MV-4-11 (cell line): ENCODE results near the gene PGBD5.

Experiments used
- DNase-seq: peaks from one replicate; lab custom pipeline; 2025; lab: John Stamatoyannopoulos, UW

PGBD5 gene

GRCh38 chr1:230278871-230279582 lies 147.1 kb downstream of the PGBD5 start:
- DNase-seq = no peak

GRCh38 chr1:230278376-230278775 lies 147.8 kb downstream of the PGBD5 start:
- no peak for DNase-seq

- no peak for DNase-seq
Measured at GRCh38 chr1:230277201-230278025, 148.7 kb downstream of the PGBD5 start.

- no peak for DNase-seq
Measured at GRCh38 chr1:230276401-230276800, 149.7 kb downstream of the PGBD5 start.

- no peak for DNase-seq
Measured at GRCh38 chr1:230274254-230274653, 151.9 kb downstream of the PGBD5 start.

- no peak for DNase-seq
Measured at GRCh38 chr1:230273141-230273710, 152.9 kb downstream of the PGBD5 start.

- DNase-seq = no peak
Measured at GRCh38 chr1:230272557-230272956, 153.6 kb downstream of the PGBD5 start.

GRCh38 chr1:230271300-230272035 lies 154.7 kb downstream of the PGBD5 start:
- no peak for DNase-seq

- DNase-seq = peak; percentile 41
Measured at GRCh38 chr1:230270559-230271281, 155.4 kb downstream of the PGBD5 start.

- DNase-seq = no peak
Measured at GRCh38 chr1:230270185-230270558, 156.0 kb downstream of the PGBD5 start.

- DNase-seq = peak; percentile 58
Measured at GRCh38 chr1:230268371-230269170, 157.6 kb downstream of the PGBD5 start.

GRCh38 chr1:230267338-230268065 lies 158.6 kb downstream of the PGBD5 start:
- no peak for DNase-seq

GRCh38 chr1:230266456-230266855 lies 159.7 kb downstream of the PGBD5 start:
- DNase-seq = no peak

- DNase-seq = no peak
Measured at GRCh38 chr1:230265200-230266115, 160.7 kb downstream of the PGBD5 start.
